GM12892 (cell line): Measurements from ENCODE around the gene FICD.

Experiments used
- POLR2A ChIP-seq: IDR thresholded peaks from 2 replicates; pipeline ENCODE4 v1.6.1; 2011; ENCODE audit warnings: low read depth, low read length, control low read depth
- POLR2AphosphoS5 ChIP-seq: IDR thresholded peaks from 2 replicates; pipeline ENCODE4 v1.6.1; 2011; ENCODE audit warnings: low read depth, low read length, control low read depth

DNA sequence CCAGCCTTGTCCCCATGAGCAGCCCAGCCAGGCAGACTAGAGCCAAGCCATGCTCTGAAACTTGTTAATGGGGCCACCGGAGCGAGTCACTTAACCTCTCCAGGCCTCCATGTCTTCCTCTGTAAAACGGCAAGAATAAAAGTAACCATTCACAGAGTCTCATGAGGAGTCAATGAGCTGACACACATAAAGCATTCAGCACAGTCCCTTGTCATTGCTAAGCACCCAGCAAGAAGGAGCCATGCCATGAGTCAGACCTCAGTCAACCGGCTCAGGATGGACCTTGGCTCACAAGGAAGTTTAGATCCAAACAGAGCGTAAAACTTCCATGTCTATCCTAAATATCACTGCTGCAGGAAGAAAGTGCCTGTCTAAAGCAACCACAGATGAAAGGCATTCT lies 10.6 kb downstream of the FICD start:
- TF ChIP-seq POLR2AphosphoS5 (no peak), POLR2A (no peak)
